OCI-LY7 (cell line): ENCODE measurements around the gene STAP2. TPM values are rescaled to one million over a fixed set of nuclear protein-coding genes. Genes with fewer than 3 reads are reported as not detected.

Experiments used
- BruUV-seq: library from RNA; stranded (reverse); fragments of 400-500 nt; replicated peaks from 2 replicates; lab custom pipeline; 2021; lab: Mats Ljungman, UMichigan
- CTCF ChIA-PET: fragments of 300-600 bp; sonication (Branson Sonifier 250); formaldehyde crosslinking; loops from one replicate; lab custom pipeline; 2022; ENCODE audit warnings: antibody characterized with exemption; ENCODE audit not compliant: unreplicated experiment; lab: Charles Lee
- POLR2A ChIA-PET: fragments of 300-600 bp; sonication (Branson Sonifier 250); formaldehyde crosslinking; loops from one replicate; lab custom pipeline; 2022; ENCODE audit warnings: antibody characterized with exemption; lab: Charles Lee
- DNase-seq: peaks from one replicate; pipeline ENCODE4 v3.0.0-alpha.2; 2015; ENCODE audit warnings: low spot score
- H2AFZ ChIP-seq: fragments of 200-600 bp; sonication (generic), shearing (Covaris generic); 2 replicates; pipeline ENCODE4 v1.6.1; 2014; ENCODE audit warnings: mild to moderate bottlenecking, antibody characterized with exemption, low read length, moderate library complexity
- H3K27ac ChIP-seq: fragments of 200-600 bp; sonication (generic); 2 replicates; pipeline ENCODE4 v1.5.1; 2014; ENCODE audit warnings: mixed run types, low read depth, mild to moderate bottlenecking, moderate library complexity, low read length, inconsistent platforms; ENCODE audit not compliant: poor library complexity, severe bottlenecking
- H3K36me3 ChIP-seq: fragments of 200-600 bp; sonication (generic); 2 replicates; pipeline ENCODE4 v1.6.1; 2014; ENCODE audit warnings: mild to moderate bottlenecking, antibody characterized with exemption, low read length, moderate library complexity, mixed read lengths; ENCODE audit not compliant: insufficient read depth
- H3K4me1 ChIP-seq: fragments of 200-600 bp; sonication (generic); 2 replicates; pipeline ENCODE4 v1.5.1; 2014; ENCODE audit warnings: mild to moderate bottlenecking, low read length; ENCODE audit not compliant: insufficient read depth, poor library complexity, severe bottlenecking
- H3K4me2 ChIP-seq: fragments of 200-600 bp; sonication (generic); 2 replicates; pipeline ENCODE4 v1.6.1; 2014; ENCODE audit warnings: mild to moderate bottlenecking, low read length
- H3K4me3 ChIP-seq: fragments of 200-600 bp; sonication (generic); 2 replicates; pipeline ENCODE4 v1.5.1; 2014; ENCODE audit warnings: mild to moderate bottlenecking, low read depth, low read length; ENCODE audit not compliant: poor library complexity, severe bottlenecking
- H3K79me2 ChIP-seq: fragments of 200-600 bp; sonication (generic); 2 replicates; pipeline ENCODE4 v1.6.1; 2016; ENCODE audit warnings: low read depth, mild to moderate bottlenecking, low read length, moderate library complexity, mixed read lengths; ENCODE audit not compliant: insufficient read depth
- H3K9me2 ChIP-seq: fragments of 200-600 bp; sonication (generic); 2 replicates; pipeline ENCODE4 v1.6.1; 2016; ENCODE audit warnings: mild to moderate bottlenecking, low read length, mixed read lengths; ENCODE audit not compliant: insufficient read depth
- H3K9me3 ChIP-seq: fragments of 200-600 bp; sonication (generic); 2 replicates; pipeline ENCODE4 v1.6.1; 2014; ENCODE audit warnings: mild to moderate bottlenecking, mixed run types, low read length, mixed read lengths
- H4K20me1 ChIP-seq: fragments of 200-600 bp; sonication (generic); 2 replicates; pipeline ENCODE4 v1.6.1; 2014; ENCODE audit warnings: mild to moderate bottlenecking, antibody characterized with exemption, low read length, moderate library complexity, mixed read lengths; ENCODE audit not compliant: insufficient read depth
- CTCF ChIP-seq: fragments of 200-600 bp; sonication (generic); conservative IDR thresholded peaks from 2 replicates; pipeline ENCODE4 v1.5.1; 2014; ENCODE audit warnings: mild to moderate bottlenecking, antibody characterized with exemption, low read length, moderate library complexity, mixed read lengths
- EZH2phosphoT487 ChIP-seq: fragments of 200-600 bp; sonication (generic); IDR thresholded peaks from 2 replicates; pipeline ENCODE4 v1.6.1; 2018; ENCODE audit warnings: low read depth, borderline replicate concordance, mild to moderate bottlenecking, mixed run types, antibody characterized with exemption, low read length, moderate library complexity, mixed read lengths
- intact Hi-C: fragments of 100-400 bp; cut with micrococcal nuclease; formaldehyde crosslinking; loops from one replicate; pipeline ENCODE4 v1.10.0; 2022; ENCODE audit not compliant: unreplicated experiment
- total RNA-seq, 2 experiments: library from RNA; depleted of rRNA in 1 of 2; stranded (reverse); fragments of >200 nt in 1 of 2; shearing (Covaris generic) in 1 of 2; gene quantifications; 2 replicates each; pipeline ENCODE4 v1.2.3, GENCODE V29; 2014 to 2022

Gene STAP2
- total RNA-seq, 2 experiments from 2014 or later, result 1.2 to 1.3 TPM

- no peak overlapping the region for H3K27ac ChIP-seq
- DNase-seq, result no peak
- H3K9me3 ChIP-seq, result 0 out of 2 replicates have a peak, but pooled peaks cover 8% of the 10 kb centered on the region
- CTCF ChIA-PET, result no interaction called here
- no peaks in the 10 kb centered on the region for H3K9me2 ChIP-seq
- peaks cover 8% of the 10 kb centered on the region for H3K4me1 ChIP-seq
- H3K36me3 ChIP-seq, result no peaks in the 10 kb centered on the region
- no peak overlapping the region for H3K4me3 ChIP-seq
- POLR2A ChIA-PET, result no interaction called here
- intact Hi-C loops, result no loop called here
- no peak overlapping the region for H2AFZ ChIP-seq
- H3K79me2 ChIP-seq, result no peaks in the 10 kb centered on the region
- no peak overlapping the region for H3K4me2 ChIP-seq
- H4K20me1 ChIP-seq, result no peaks in the 10 kb centered on the region
- TF ChIP-seq CTCF, result no peak
- no peak for TF ChIP-seq EZH2phosphoT487
- BruUV-seq, result no TSS peak
These were observed 15.5 kb downstream of the STAP2 start for GRCh38 chr19:4322942-4323665.

- POLR2A ChIA-PET, result interaction anchor here (1.1 to 1.7 kb wide), 2 partner anchors 13 to 22 kb away, joined by 4 to 5 read pairs; partner anchors contain the start of gene MPND
- intact Hi-C loops, result no loop called here
These were observed 18.2 kb downstream of the STAP2 start for GRCh38 chr19:4320419-4320818.

More at GRCh38 chr19:4320419-4320818, 18.2 kb downstream of the STAP2 start:
- Histone ChIP-seq H3K27ac (no peak overlapping the region), H3K4me2 (no peak overlapping the region), H3K36me3 (no peaks in the 10 kb centered on the region), H2AFZ (no peak overlapping the region), H4K20me1 (no peaks in the 10 kb centered on the region), H3K79me2 (no peaks in the 10 kb centered on the region), H3K4me3 (no peak overlapping the region), H3K4me1 (no peaks in the 10 kb centered on the region), H3K9me2 (no peaks in the 10 kb centered on the region), H3K9me3 (0 out of 2 replicates have a peak, but pooled peaks cover 8% of the 10 kb centered on the region)
- CTCF ChIA-PET, result no interaction called here
- TF ChIP-seq EZH2phosphoT487 (no peak), CTCF (no peak)
- no peak for DNase-seq
- no TSS peak for BruUV-seq
